Esophagus squamous epithelium (tissue), 5 donors: ENCODE results near the gene NAB2. TPM values are rescaled to one million over a fixed set of nuclear protein-coding genes. Genes with fewer than 3 reads are reported as not detected.

Experiments
- DNase-seq: peaks from one replicate; lab custom pipeline; 2025; lab: John Stamatoyannopoulos, UW
- H3K27ac ChIP-seq, 4 donors: fragments of 200-600 bp; sonication (generic); one replicate each; pipeline ENCODE4 v1.5.1; 2016 to 2019; ENCODE audit warnings: mild to moderate bottlenecking in 1 of 4
- H3K27me3 ChIP-seq, 4 donors: fragments of 200-600 bp; sonication (generic); 1 replicate in 3 of 4; 2 replicates in 1 of 4; pipeline versions ENCODE4 v1.5.1 to v1.6.0; 2017 to 2021; ENCODE audit warnings: antibody characterized with exemption in 1 of 4
- H3K36me3 ChIP-seq, 3 donors: fragments of 200-600 bp; sonication (generic); one replicate each; pipeline ENCODE4 v1.5.1; 2016 to 2019
- H3K4me1 ChIP-seq, 3 donors: fragments of 200-600 bp; sonication (generic); one replicate each; pipeline ENCODE4 v1.5.1; 2017 to 2019
- H3K4me3 ChIP-seq, 4 donors: fragments of 200-600 bp; sonication (generic); 1 replicate in 3 of 4; 2 replicates in 1 of 4; pipeline ENCODE4 v1.5.1; 2016 to 2019; ENCODE audit warnings: mild to moderate bottlenecking in 2 of 4, moderate library complexity in 1 of 4
- H3K9me3 ChIP-seq, 3 donors: fragments of 200-600 bp; sonication (generic); one replicate each; pipeline ENCODE4 v1.5.1; 2016 to 2019
- POLR2A ChIP-seq, 4 donors: fragments of 450-650 bp; IDR thresholded peaks; one replicate each; pipeline ENCODE4 v1.6.1; 2017; ENCODE audit warnings: antibody characterized with exemption in 4 of 4, mild to moderate bottlenecking in 4 of 4, moderate library complexity in 3 of 4
- WGBS, 2 donors: methylation state at CpG; one replicate each; pipeline ENCODE4 v1.1.5; 2018; 5-methylcytosine and 5-hydroxymethylcytosine counted together
- intact Hi-C: fragments of 100-400 bp; cut with DNase I; formaldehyde crosslinking; loops from one replicate; pipeline ENCODE4 v1.15.0; 2022
- total RNA-seq, 4 donors: library from RNA; depleted of rRNA; stranded (reverse); fragments of >200 nt; gene quantifications; one replicate each; pipeline ENCODE4 v1.1.0, GENCODE V29; 2016
- TF ChIP-seq, protein P1 (sequence below), 6 experiments: fragments of 450-650 bp in 4 of 6; fragments of 200-600 bp in 2 of 6; sonication (generic) in 2 of 6; IDR thresholded peaks; one replicate each; pipeline ENCODE4 v1.5.1; 2016 to 2019; ENCODE audit warnings: antibody characterized with exemption in 6 of 6, mild to moderate bottlenecking in 4 of 6, moderate library complexity in 4 of 6
- donor health status: DM: yes; HTN: yes; CAD: no.

Gene NAB2
- total RNA-seq, 4 donors from 2014 or later = 9.1 to 25.2 (median 13.3) TPM

DNA sequence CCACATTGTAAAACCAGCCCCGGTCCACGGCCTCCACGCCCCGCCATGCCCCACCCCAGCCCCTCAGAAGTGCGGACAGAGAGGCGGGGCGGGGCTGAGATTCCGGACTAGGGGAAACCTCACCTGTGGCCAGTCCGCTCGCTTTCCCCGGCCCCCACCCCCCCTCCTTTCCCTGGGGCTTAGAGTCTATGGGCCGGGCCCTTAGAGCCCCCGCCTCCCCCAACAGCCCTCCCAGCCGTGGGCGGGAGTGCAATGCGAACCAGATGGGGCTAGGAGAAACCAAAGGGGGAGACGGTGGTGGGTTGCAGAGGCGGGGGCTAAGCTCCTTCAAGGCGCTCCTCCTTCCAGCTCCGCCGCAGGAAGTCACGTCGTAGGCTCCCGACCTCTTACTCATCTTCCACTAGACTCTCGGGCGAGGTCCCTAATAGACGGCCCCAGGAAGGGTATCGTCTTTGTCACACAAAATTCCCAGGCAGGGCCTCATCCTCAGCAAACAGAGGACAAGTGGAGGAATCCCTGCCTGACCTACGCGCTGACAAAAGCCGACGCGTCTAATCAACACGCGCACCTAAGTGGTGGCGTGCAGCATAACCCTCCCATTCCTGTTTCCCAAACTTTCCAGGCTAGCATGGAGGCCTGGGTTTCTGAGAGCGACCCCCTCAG is 1.1 kb upstream of the NAB2 start:
- TF ChIP-seq, protein P1, sequence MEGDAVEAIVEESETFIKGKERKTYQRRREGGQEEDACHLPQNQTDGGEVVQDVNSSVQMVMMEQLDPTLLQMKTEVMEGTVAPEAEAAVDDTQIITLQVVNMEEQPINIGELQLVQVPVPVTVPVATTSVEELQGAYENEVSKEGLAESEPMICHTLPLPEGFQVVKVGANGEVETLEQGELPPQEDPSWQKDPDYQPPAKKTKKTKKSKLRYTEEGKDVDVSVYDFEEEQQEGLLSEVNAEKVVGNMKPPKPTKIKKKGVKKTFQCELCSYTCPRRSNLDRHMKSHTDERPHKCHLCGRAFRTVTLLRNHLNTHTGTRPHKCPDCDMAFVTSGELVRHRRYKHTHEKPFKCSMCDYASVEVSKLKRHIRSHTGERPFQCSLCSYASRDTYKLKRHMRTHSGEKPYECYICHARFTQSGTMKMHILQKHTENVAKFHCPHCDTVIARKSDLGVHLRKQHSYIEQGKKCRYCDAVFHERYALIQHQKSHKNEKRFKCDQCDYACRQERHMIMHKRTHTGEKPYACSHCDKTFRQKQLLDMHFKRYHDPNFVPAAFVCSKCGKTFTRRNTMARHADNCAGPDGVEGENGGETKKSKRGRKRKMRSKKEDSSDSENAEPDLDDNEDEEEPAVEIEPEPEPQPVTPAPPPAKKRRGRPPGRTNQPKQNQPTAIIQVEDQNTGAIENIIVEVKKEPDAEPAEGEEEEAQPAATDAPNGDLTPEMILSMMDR (IDR thresholded peaks at IDR 0.05) = no peak
- peak in 2 of 4 donors; percentile 40 to 52 for TF ChIP-seq POLR2A (IDR thresholded peaks at IDR 0.05)
- WGBS, 2 donors = 0 to 1% methylated on average over 15 to 18 of the region's 37 CpGs
- Histone ChIP-seq H3K27me3 (no peaks in the 10 kb centered on the region), H3K27ac (peak overlapping the region; percentile 88 to 100 (median 98)), H3K36me3 (peaks cover 3 to 19% (median 11%) of the 10 kb centered on the region in 3 donors), H3K4me3 (peak overlapping the region; percentile 85 to 93 (median 86)), H3K4me1 (peaks cover 32 to 69% (median 34%) of the 10 kb centered on the region in 3 donors), H3K9me3 (no peaks in the 10 kb centered on the region)
- DNase-seq = peak; percentile 53
- intact Hi-C loops = no loop called here

DNA sequence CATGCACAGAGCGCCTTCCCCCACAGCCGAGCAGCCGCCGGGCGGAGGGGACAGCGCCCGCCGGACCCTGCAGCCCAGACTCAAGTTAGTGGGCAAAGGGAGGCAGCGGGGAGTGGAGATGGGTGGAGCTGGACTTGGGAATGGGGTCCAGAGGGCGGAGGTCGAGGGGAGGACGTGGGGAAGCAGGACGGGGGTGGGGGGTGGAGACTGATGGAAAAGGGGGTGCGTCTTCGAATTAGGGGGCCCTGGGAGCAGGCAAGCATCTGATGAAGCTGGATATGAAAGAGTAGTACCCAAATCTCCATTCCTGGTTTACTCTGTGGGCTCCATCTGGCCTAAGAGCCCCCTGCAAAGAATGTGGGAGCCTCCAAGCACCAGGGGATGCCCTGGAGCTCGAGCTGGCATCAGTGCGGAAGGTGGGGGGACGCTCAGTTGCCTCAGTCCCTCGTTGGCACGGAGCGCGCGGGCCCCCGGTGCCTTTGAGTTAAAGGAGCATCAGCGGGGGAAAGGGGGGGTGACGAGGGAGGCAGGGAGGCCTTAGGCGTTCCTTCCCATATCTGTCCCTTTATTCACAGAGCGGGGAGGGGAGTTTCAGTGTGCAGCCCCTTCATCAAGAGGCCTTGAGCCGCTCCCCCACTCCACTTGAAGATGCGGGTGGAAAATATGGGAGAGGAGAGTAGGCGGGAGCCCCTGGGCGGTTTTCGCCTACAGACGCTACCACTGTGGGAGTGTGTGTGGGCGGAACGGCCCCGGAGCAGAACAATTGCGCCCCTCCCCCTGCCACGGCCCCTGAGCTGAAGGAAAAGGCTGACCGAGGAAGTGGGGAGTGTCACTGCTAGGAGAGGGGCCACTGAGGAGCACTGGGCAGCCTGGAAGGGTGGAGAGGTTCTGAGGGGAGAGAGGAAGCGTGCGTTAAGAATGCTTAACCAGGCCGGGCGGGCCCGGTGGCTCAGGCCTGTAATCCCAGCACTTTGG is 644 bp downstream of the NAB2 start:
- peaks cover 48 to 86% (median 50%) of the 10 kb centered on the region in 3 donors for H3K4me1 ChIP-seq
- intact Hi-C loops = no loop called here
- DNase-seq = no peak
- H3K4me3 ChIP-seq = peak overlapping the region; percentile 85 to 93 (median 86)
- peaks cover 3 to 33% (median 18%) of the 10 kb centered on the region in 3 donors for H3K36me3 ChIP-seq
- H3K27me3 ChIP-seq = no peaks in the 10 kb centered on the region
- WGBS, 2 donors = 0 to 1% methylated on average over 16 to 25 of the region's 45 CpGs
- no peaks in the 10 kb centered on the region for H3K9me3 ChIP-seq
- H3K27ac ChIP-seq = peak overlapping the region; percentile 88 to 100 (median 98)
- TF ChIP-seq POLR2A (IDR thresholded peaks at IDR 0.05) = peak in 2 of 4 donors; percentile 42 to 58
- TF ChIP-seq, protein P1 (IDR thresholded peaks at IDR 0.05) = no peak

DNA sequence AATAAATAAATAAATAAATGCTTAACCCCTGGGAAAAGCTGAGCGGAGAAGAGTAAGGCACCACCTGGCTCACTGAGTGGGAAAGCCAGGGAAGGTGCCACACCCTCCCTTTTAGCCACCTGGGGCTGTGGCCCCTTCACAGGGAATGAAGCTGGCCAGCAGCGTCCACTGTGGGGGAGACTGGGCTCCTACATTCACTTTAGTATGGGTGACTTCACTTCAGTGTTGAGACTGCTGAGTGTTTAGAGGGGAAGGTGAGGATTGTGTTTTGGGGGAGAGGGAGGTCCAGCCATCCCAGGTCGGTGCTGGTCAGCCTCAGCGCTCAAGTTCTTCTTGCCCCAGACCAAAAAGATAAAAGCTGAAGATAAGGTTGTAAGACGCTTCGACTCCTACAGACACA is 1.6 kb downstream of the NAB2 start:
- WGBS, 2 donors = 34 to 37% methylated on average over 3 to 6 of the region's 6 CpGs
- TF ChIP-seq, protein P1 (IDR thresholded peaks at IDR 0.05) = no peak
- no peak for TF ChIP-seq POLR2A (IDR thresholded peaks at IDR 0.05)
- H3K36me3 ChIP-seq = peaks cover 3 to 42% (median 20%) of the 10 kb centered on the region in 3 donors
- no peaks in the 10 kb centered on the region for H3K9me3 ChIP-seq
- no peaks in the 10 kb centered on the region for H3K27me3 ChIP-seq
- peak overlapping the region; percentile 88 to 100 (median 98) for H3K27ac ChIP-seq
- intact Hi-C loops = no loop called here
- DNase-seq = no peak
- peaks cover 58 to 89% (median 59%) of the 10 kb centered on the region in 3 donors for H3K4me1 ChIP-seq
- H3K4me3 ChIP-seq = peak overlapping the region; percentile 85 to 93 (median 86)

DNA sequence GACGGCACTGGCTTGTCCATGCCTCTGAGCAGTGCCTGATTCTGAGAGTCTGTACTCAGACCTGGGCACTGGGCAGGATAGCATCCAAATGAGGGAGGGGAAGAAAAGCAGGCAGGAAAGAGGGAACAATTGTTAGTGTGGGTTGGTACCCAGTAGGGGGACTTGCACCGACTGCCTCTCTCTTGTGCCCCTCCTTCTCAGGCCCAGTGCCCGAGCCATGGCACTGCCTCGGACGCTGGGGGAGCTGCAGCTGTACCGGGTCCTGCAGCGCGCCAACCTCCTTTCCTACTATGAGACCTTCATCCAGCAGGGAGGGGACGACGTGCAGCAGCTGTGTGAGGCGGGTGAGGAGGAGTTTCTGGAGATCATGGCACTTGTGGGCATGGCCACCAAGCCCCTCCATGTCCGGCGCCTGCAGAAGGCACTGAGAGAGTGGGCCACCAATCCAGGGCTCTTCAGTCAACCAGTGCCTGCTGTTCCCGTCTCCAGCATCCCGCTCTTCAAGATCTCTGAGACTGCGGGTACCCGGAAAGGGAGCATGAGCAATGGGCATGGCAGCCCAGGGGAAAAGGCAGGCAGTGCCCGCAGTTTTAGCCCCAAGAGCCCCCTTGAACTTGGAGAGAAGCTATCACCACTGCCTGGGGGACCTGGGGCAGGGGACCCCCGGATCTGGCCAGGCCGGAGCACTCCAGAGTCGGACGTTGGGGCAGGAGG is 2.2 kb downstream of the NAB2 start:
- DNase-seq = no peak
- Histone ChIP-seq H3K27me3 (no peaks in the 10 kb centered on the region), H3K4me1 (peaks cover 54 to 89% (median 61%) of the 10 kb centered on the region in 3 donors), H3K36me3 (peaks cover 3 to 48% (median 23%) of the 10 kb centered on the region in 3 donors), H3K4me3 (peak overlapping the region; percentile 85 to 93 (median 86)), H3K27ac (peak overlapping the region; percentile 88 to 100 (median 98)), H3K9me3 (no peaks in the 10 kb centered on the region)
- intact Hi-C loops = no loop called here
- TF ChIP-seq, protein P1 (IDR thresholded peaks at IDR 0.05) = peak in 1 of 6 experiments; percentile 5
- TF ChIP-seq POLR2A (IDR thresholded peaks at IDR 0.05) = no peak
- WGBS, 2 donors = 34 to 63% methylated on average over 8 to 13 of the region's 22 CpGs
